Body of pancreas (tissue), 4 donors: Measurements from ENCODE around the gene TRPV2. TPM values are rescaled to one million over a fixed set of nuclear protein-coding genes. Genes with fewer than 3 reads are reported as not detected.

Source experiments
- ATAC-seq: fragments of 150-250 bp; one replicate; pipeline ENCODE4 v1.9.1; 2016
- DNase-seq, 4 donors: peaks; one replicate each; pipeline ENCODE4 v3.0.0-alpha.2; 2019
- H3K27ac ChIP-seq, 4 donors: fragments of 200-600 bp; sonication (generic); 1 replicate in 3 of 4; 2 replicates in 1 of 4; pipeline versions ENCODE4 v1.5.1 to v1.6.1; 2016 to 2019; ENCODE audit warnings: mild to moderate bottlenecking in 1 of 4, mixed read lengths in 1 of 4, moderate library complexity in 1 of 4
- H3K27me3 ChIP-seq, 2 donors: fragments of 200-600 bp; sonication (generic); one replicate each; pipeline ENCODE4 v1.6.0; 2016; ENCODE audit warnings: mild to moderate bottlenecking in 1 of 2
- H3K36me3 ChIP-seq, 2 donors: fragments of 200-600 bp; sonication (generic); replicated peaks in 1 of 2; 2 replicates each; pipeline ENCODE4 v1.5.1; 2016; ENCODE audit warnings: low read depth in 2 of 2; ENCODE audit not compliant: insufficient read depth in 1 of 2
- H3K4me1 ChIP-seq: fragments of 200-600 bp; sonication (generic); one replicate; pipeline ENCODE4 v1.6.0; 2016
- H3K4me3 ChIP-seq, 2 donors: fragments of 200-600 bp; sonication (generic); 1 replicate in 1 of 2; 2 replicates in 1 of 2; pipeline ENCODE4 v1.5.1; 2016 to 2019
- H3K9me3 ChIP-seq, 3 donors: fragments of 200-600 bp; sonication (generic); 1 replicate in 2 of 3; 2 replicates in 1 of 3; pipeline ENCODE4 v1.5.1; 2016
- POLR2A ChIP-seq, 3 donors: fragments of 450-650 bp; IDR thresholded peaks; one replicate each; pipeline ENCODE4 v1.6.1; 2016; ENCODE audit warnings: antibody characterized with exemption in 3 of 3, mild to moderate bottlenecking in 2 of 3
- WGBS, 2 donors: methylation state at CpG; one replicate each; pipeline ENCODE4 v1.1.5; 2017; 5-methylcytosine and 5-hydroxymethylcytosine counted together
- intact Hi-C: fragments of 100-400 bp; cut with DNase I; formaldehyde crosslinking; loops from one replicate; pipeline ENCODE4 v1.15.1; 2023
- total RNA-seq, 2 donors: library from RNA; depleted of rRNA; stranded (reverse); fragments of >200 nt; gene quantifications; one replicate each; pipeline ENCODE4 v1.1.0, GENCODE V29; 2016
- TF ChIP-seq, protein P1 (sequence below), 7 experiments: fragments of 450-650 bp in 4 of 7; fragments of 200-600 bp in 3 of 7; sonication (generic) in 3 of 7; IDR thresholded peaks; one replicate each; pipeline ENCODE4 v1.5.1; 2016 to 2019; ENCODE audit warnings: antibody characterized with exemption in 7 of 7

The TRPV2 gene
- total RNA-seq, 2 donors from 2014 or later, result 4.7 to 30.7 TPM

DNA sequence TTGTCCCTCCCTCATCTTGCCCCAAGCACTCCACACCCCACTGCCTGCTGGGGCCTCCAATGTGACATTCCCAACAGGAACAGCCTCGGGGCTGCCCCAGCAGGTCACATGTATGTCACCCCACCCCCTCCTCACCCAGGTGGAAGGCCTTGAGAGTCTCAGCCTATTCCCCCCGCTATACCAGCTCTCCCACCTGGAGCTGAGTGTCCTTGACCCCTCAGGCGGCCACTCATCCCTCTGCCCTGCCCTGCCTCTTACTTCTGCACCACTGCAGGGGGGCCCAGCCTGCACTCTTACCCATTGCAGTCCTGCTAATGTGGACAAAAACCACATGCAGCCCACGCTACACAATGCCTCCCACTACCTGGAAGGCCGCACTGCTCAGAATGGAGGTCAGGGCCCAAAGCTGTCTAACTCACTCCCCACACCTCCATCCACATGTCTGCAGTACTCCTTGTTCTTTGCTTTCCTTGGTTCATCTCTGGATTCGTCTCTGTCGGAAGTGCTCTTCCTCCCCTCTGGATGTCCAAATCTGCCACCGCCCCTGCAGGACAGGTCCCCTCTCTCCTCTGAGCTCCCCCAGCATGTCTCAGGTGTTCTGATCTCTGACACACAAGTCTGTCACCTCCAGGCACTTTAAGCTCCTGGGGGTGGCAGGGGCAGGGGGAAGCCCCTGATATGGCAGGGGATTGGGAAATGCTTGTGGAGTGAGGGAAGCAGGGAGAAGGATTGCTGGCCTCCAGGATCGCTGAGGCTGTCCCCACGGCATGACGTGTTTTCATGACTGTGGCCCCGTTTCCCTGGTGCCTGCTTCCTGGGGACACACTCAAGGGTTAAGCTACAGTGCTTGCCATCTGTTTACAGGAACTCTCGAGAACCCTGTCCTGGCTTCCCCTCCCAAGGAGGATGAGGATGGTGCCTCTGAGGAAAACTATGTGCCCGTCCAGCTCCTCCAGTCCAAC is 20.8 kb downstream of the TRPV2 start:
- DNase-seq (no peak), ATAC-seq (no peak)
- Histone ChIP-seq H3K36me3 (no peaks in the 10 kb centered on the region), H3K4me1 (peaks cover 21% of the 10 kb centered on the region), H3K27ac (no peak overlapping the region), H3K9me3 (no peaks in the 10 kb centered on the region), H3K4me3 (no peak overlapping the region), H3K27me3 (no peaks in the 10 kb centered on the region)
- intact Hi-C loops, result no loop called here
- TF ChIP-seq, protein P1, sequence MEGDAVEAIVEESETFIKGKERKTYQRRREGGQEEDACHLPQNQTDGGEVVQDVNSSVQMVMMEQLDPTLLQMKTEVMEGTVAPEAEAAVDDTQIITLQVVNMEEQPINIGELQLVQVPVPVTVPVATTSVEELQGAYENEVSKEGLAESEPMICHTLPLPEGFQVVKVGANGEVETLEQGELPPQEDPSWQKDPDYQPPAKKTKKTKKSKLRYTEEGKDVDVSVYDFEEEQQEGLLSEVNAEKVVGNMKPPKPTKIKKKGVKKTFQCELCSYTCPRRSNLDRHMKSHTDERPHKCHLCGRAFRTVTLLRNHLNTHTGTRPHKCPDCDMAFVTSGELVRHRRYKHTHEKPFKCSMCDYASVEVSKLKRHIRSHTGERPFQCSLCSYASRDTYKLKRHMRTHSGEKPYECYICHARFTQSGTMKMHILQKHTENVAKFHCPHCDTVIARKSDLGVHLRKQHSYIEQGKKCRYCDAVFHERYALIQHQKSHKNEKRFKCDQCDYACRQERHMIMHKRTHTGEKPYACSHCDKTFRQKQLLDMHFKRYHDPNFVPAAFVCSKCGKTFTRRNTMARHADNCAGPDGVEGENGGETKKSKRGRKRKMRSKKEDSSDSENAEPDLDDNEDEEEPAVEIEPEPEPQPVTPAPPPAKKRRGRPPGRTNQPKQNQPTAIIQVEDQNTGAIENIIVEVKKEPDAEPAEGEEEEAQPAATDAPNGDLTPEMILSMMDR (IDR thresholded peaks at IDR 0.05), result no peak
- TF ChIP-seq POLR2A (IDR thresholded peaks at IDR 0.05), result no peak
- WGBS, 2 donors, result 74 to 81% methylated on average over 11 to 14 of the region's 14 CpGs

DNA sequence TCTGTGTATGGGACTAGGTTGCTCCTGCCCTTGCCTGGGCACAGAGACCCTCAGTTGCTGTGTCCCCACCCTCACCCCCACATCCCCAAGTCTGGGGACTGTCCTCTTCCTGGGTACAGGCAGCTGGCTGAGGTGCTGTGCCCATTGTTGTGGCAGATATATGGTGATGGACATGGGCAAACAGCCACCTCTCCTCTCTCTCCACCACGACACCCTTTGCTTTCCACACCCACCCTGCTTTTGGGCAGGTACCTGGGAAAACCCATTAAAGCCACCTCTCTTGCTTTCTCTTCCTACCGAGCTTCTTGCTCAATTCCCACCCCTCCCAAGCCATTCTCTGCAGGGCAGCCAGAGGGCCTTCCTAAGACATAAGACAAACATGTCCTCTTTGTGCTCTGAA is 21.7 kb downstream of the TRPV2 start:
- whole genome bisulfite sequencing, 2 donors, result 67 to 71% methylated on average over 2 of the region's 2 CpGs
- TF ChIP-seq, protein P1 (IDR thresholded peaks at IDR 0.05), result no peak
- no peak for TF ChIP-seq POLR2A (IDR thresholded peaks at IDR 0.05)
- Histone ChIP-seq H3K4me3 (no peak overlapping the region), H3K9me3 (no peaks in the 10 kb centered on the region), H3K27ac (no peak overlapping the region), H3K4me1 (peaks cover 30% of the 10 kb centered on the region), H3K36me3 (no peaks in the 10 kb centered on the region), H3K27me3 (no peaks in the 10 kb centered on the region)
- ATAC-seq, result no peak
- no peak for DNase-seq
- intact Hi-C loops, result no loop called here

DNA sequence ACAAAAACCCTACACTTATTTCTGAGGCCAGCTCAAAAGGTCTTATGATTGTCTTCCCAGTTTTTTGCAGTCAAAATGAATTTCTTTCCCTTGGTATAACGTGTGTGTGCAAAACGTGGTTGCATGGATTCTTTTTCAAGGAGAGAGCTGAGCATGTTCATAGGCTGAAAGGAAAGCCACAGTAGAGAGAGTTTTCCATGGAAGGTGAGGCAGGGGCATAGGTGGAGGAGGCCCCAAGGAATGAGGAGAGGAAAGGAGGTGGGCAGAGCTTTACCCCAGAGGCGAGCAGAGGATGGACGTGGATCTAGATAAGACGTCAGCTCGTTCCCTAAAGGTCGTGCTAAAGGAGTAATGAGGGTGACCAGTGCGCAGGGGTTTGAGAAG is 22.8 kb downstream of the TRPV2 start:
- DNase-seq, result no peak
- TF ChIP-seq, protein P1 (IDR thresholded peaks at IDR 0.05), result no peak
- no peak for TF ChIP-seq POLR2A (IDR thresholded peaks at IDR 0.05)
- Histone ChIP-seq H3K4me1 (peaks cover 40% of the 10 kb centered on the region), H3K36me3 (peaks cover 0 to 4% of the 10 kb centered on the region in 2 donors), H3K27me3 (no peaks in the 10 kb centered on the region), H3K4me3 (no peak overlapping the region), H3K9me3 (no peaks in the 10 kb centered on the region), H3K27ac (peak overlapping the region; percentile 65 to 85 (median 84))
- intact Hi-C loops, result no loop called here
- ATAC-seq, result no peak
- WGBS, 2 donors, result 19 to 20% methylated on average over 8 of the region's 8 CpGs

DNA sequence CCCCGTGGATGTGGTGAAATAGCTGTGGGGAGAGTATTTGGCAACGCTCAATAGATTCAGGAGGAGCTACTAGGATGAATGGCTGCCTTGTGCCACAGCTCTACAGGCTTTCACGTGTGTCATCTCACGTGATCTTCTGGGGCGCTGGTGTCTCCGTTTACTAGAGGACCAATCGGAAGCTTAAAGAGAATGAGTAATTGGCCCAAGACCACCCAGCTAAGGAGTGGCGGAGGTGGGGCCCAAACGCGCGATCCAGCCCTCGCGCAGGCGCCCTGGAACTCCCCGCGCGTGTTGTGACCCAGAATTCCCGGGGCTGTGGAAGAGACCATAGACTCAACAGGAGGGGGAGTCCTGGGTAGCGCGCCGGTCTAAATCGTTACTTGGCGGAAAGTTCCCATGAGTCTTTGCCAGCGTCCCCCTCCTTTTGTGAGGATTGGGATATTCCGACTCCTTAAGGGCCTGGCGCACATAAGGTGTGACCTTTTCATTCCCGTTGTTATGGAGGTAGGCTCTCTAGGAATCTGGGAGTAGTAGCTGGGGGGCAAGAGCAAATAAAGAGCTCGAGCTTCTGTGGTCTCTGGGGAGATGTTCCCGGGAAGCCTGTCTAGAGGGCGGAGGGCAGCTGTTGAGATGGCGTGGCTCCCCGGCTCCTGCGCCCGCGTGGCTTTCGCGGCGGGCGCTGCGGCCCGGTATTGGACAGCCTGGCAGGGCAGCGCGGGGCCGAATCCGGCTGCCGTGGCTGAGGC is 23.4 kb downstream of the TRPV2 start:
- WGBS, 2 donors, result 0% methylated on average over 14 to 46 of the region's 46 CpGs
- H3K27ac ChIP-seq, result peak overlapping the region; percentile 77 to 85 (median 84)
- peaks cover 46% of the 10 kb centered on the region for H3K4me1 ChIP-seq
- H3K36me3 ChIP-seq, result peaks cover 0 to 4% of the 10 kb centered on the region in 2 donors
- peak; percentile 94 for ATAC-seq
- TF ChIP-seq POLR2A (IDR thresholded peaks at IDR 0.05), result peak; percentile 77 to 97 (median 97)
- TF ChIP-seq, protein P1 (IDR thresholded peaks at IDR 0.05), result peak in 2 of 7 experiments; percentile 2 to 15
- peak overlapping the region; percentile 25 to 89 for H3K4me3 ChIP-seq
- intact Hi-C loops, result no loop called here
- no peaks in the 10 kb centered on the region for H3K27me3 ChIP-seq
- H3K9me3 ChIP-seq, result no peaks in the 10 kb centered on the region
- peak; percentile 96 to 98 (median 96) for DNase-seq
